Measurements from ENCODE around the gene APOBEC3H.

DNA sequence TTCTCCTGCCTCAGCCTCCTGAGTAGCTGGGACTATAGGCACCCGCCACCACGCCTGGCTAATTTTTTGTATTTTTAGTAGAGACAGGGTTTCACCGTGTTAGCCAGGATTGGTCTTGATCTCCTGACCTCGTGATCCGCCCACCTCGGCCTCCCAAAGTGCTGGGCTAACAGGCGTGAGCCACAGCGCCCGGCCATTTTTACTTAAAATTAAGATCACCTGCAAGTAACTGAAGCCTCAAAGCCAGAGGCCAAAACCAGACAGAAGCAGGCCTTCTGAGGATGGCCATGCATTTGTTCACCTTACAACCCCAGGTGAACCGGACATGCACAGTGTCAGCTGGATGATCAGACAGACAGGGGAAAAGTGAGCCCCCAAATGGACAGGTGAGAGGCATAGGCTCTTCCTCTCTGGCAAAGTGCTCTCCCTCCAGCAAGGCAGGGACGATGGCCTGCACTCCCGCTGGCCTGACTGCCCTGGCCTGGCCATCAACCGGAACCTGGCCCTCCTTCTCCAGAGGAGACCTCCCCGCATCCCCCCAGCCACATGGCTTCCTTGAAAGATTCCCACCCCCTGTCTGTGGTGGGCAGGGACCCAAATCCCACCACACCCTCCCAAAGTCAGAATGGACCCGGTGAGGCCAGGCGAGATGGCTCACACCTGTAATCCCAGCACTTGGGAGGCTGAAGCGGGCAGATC, 25.9 kb downstream of the APOBEC3H start:
- TF ChIP-seq RAD21 (IDR thresholded peaks at IDR 0.05; ENCODE audit: low read depth), result no peak
- TF ChIP-seq, protein P1, sequence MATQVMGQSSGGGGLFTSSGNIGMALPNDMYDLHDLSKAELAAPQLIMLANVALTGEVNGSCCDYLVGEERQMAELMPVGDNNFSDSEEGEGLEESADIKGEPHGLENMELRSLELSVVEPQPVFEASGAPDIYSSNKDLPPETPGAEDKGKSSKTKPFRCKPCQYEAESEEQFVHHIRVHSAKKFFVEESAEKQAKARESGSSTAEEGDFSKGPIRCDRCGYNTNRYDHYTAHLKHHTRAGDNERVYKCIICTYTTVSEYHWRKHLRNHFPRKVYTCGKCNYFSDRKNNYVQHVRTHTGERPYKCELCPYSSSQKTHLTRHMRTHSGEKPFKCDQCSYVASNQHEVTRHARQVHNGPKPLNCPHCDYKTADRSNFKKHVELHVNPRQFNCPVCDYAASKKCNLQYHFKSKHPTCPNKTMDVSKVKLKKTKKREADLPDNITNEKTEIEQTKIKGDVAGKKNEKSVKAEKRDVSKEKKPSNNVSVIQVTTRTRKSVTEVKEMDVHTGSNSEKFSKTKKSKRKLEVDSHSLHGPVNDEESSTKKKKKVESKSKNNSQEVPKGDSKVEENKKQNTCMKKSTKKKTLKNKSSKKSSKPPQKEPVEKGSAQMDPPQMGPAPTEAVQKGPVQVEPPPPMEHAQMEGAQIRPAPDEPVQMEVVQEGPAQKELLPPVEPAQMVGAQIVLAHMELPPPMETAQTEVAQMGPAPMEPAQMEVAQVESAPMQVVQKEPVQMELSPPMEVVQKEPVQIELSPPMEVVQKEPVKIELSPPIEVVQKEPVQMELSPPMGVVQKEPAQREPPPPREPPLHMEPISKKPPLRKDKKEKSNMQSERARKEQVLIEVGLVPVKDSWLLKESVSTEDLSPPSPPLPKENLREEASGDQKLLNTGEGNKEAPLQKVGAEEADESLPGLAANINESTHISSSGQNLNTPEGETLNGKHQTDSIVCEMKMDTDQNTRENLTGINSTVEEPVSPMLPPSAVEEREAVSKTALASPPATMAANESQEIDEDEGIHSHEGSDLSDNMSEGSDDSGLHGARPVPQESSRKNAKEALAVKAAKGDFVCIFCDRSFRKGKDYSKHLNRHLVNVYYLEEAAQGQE (IDR thresholded peaks at IDR 0.05; ENCODE audit: low read depth), result no peak
- no peak for TF ChIP-seq SRF (IDR thresholded peaks at IDR 0.05; ENCODE audit: low read depth)
- TF ChIP-seq FOSL1 (IDR thresholded peaks at IDR 0.05; ENCODE audit: low read depth), result no peak
- no peak for TF ChIP-seq JUND (IDR thresholded peaks at IDR 0.05)
- TF ChIP-seq, protein P2, sequence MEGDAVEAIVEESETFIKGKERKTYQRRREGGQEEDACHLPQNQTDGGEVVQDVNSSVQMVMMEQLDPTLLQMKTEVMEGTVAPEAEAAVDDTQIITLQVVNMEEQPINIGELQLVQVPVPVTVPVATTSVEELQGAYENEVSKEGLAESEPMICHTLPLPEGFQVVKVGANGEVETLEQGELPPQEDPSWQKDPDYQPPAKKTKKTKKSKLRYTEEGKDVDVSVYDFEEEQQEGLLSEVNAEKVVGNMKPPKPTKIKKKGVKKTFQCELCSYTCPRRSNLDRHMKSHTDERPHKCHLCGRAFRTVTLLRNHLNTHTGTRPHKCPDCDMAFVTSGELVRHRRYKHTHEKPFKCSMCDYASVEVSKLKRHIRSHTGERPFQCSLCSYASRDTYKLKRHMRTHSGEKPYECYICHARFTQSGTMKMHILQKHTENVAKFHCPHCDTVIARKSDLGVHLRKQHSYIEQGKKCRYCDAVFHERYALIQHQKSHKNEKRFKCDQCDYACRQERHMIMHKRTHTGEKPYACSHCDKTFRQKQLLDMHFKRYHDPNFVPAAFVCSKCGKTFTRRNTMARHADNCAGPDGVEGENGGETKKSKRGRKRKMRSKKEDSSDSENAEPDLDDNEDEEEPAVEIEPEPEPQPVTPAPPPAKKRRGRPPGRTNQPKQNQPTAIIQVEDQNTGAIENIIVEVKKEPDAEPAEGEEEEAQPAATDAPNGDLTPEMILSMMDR (IDR thresholded peaks at IDR 0.05 in 2 of 3, conservative IDR thresholded peaks at IDR 0.05 in 1 of 3; ENCODE audit: borderline replicate concordance in 1 of 3, insufficient read depth in 1 of 3, low read depth in 2 of 3, low read length in 2 of 3), result no peak
- no peak for TF ChIP-seq YY1 (IDR thresholded peaks at IDR 0.05; ENCODE audit: extremely low read depth, insufficient replicate concordance, low read depth, low read length)

All from HCT116 (cell line).